Measurements from ENCODE around the gene SELENOP. TPM values are rescaled to one million over a fixed set of nuclear protein-coding genes. Genes with fewer than 3 reads are reported as not detected.

The SELENOP gene
- total RNA-seq, 1 experiment from 2014 or later = 8.5 TPM

DNA sequence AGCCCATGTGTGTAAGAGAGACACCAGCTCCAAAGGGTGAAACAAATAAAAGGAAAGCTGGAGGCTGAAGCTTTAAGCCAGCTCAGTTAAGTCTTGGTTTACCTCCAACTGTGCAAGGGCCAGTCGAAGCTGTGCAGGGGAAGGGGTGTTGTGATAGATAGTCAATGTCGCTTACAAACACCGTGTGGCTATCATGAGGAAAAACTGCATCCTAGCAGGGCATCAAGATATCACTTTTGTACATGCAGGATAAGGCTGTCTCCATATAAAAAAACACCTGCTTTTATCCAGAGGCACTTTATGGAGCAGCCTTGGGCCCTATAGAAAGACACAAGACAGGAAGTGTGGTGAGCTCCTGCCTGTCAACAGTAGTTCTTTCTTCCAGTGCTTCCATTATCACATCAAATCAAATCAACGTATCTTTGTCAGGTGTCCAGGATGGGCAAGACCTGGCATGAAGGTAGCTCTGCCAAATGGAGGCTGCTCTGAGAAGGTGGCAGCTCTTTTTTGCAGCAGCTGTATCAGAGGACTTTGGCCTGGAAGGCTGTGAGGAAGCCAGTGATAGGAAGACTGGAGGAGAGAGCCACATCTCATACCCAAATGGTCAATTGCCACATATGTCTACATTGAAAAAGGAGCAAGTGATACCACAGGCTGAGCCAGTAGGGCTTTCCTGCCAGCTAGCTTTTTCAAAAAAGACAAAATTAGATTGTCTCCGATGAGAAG lies 29.3 kb upstream of the SELENOP start:
- no peak overlapping the region for H3K4me3 Mint-ChIP-seq
- WGBS (ENCODE audit: extremely low coverage, insufficient read length, low lambda C conversion rate) = no CpG with 5 or more reads among the region's 5 CpGs

More for the DNA sequence above, 29.3 kb upstream of the SELENOP start:
- Histone ChIP-seq H2BK12ac (ENCODE audit: insufficient read length, low read depth, low read length) (no peak overlapping the region), H2BK5ac (ENCODE audit: insufficient read length, low read length) (no peak overlapping the region), H2BK20ac (ENCODE audit: low read depth, low read length, poor library complexity, severe bottlenecking) (no peak overlapping the region), H2AK5ac (ENCODE audit: insufficient read length, low read length) (no peak overlapping the region), H4K8ac (replicated peaks; ENCODE audit: insufficient read length, low read depth, low read length) (no peak overlapping the region), H3K9ac (ENCODE audit: extremely low read depth, insufficient read length, low read length) (no peak overlapping the region), H3K4me2 (ENCODE audit: insufficient read depth, insufficient read length, low read length) (no peak overlapping the region), H3K27me3 (ENCODE audit: insufficient read depth, low read length) (no peaks in the 10 kb centered on the region), H3K4me1 (ENCODE audit: insufficient read depth, low read length) (no peaks in the 10 kb centered on the region), H2BK15ac (ENCODE audit: low read depth, low read length) (no peak overlapping the region), H4K20me1 (ENCODE audit: control insufficient read depth, insufficient read depth, insufficient read length) (no peaks in the 10 kb centered on the region), H3K79me2 (ENCODE audit: insufficient read depth, low read length) (no peaks in the 10 kb centered on the region), H2AFZ (ENCODE audit: low read length) (no peak overlapping the region), H3K9me3 (ENCODE audit: control insufficient read depth, low read depth, low read length) (no peaks in the 10 kb centered on the region), H4K91ac (ENCODE audit: insufficient read length, low read depth, low read length) (no peak overlapping the region), H3K79me1 (ENCODE audit: insufficient read depth, low read depth, low read length, poor library complexity, severe bottlenecking) (no peaks in the 10 kb centered on the region), H3K23ac (ENCODE audit: insufficient read length, low read depth, low read length) (no peak overlapping the region), H3K27ac (ENCODE audit: insufficient read length, low read depth, low read length) (no peak overlapping the region), H3T11ph (ENCODE audit: low read length) (no peak overlapping the region), H3K23me2 (ENCODE audit: insufficient read length, low read depth, low read length, poor library complexity, severe bottlenecking) (no peaks in the 10 kb centered on the region), H3K18ac (ENCODE audit: insufficient read length, low read depth, low read length) (no peak overlapping the region), H3K56ac (ENCODE audit: insufficient read length, low read depth, low read length) (no peak overlapping the region), H4K5ac (ENCODE audit: insufficient read length, low read depth, low read length) (no peak overlapping the region), H3K4ac (ENCODE audit: low read depth, low read length) (no peak overlapping the region), H3K14ac (ENCODE audit: insufficient read depth, low read length) (no peak overlapping the region), H2BK120ac (ENCODE audit: low read depth, low read length, poor library complexity, severe bottlenecking) (no peak overlapping the region)
- Mint-ChIP-seq H3K9me3 (peaks cover under 1 to 8% of the 10 kb centered on the region in 2 experiments; a peak in 4 of 5 replicates), H3K27ac (no peak overlapping the region), H3K36me3 (ENCODE audit: insufficient read depth in 1 of 3, low read depth in 3 of 3) (no peaks in the 10 kb centered on the region), H3K4me1 (no peaks in the 10 kb centered on the region), H3K27me3 (ENCODE audit: low read depth) (no peaks in the 10 kb centered on the region)
- TF ChIP-seq, protein P1, sequence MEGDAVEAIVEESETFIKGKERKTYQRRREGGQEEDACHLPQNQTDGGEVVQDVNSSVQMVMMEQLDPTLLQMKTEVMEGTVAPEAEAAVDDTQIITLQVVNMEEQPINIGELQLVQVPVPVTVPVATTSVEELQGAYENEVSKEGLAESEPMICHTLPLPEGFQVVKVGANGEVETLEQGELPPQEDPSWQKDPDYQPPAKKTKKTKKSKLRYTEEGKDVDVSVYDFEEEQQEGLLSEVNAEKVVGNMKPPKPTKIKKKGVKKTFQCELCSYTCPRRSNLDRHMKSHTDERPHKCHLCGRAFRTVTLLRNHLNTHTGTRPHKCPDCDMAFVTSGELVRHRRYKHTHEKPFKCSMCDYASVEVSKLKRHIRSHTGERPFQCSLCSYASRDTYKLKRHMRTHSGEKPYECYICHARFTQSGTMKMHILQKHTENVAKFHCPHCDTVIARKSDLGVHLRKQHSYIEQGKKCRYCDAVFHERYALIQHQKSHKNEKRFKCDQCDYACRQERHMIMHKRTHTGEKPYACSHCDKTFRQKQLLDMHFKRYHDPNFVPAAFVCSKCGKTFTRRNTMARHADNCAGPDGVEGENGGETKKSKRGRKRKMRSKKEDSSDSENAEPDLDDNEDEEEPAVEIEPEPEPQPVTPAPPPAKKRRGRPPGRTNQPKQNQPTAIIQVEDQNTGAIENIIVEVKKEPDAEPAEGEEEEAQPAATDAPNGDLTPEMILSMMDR (conservative IDR thresholded peaks at IDR 0.05) = no peak
- no peak for DNase-seq
